Bronchial epithelial cell (primary cell): ENCODE results near the gene MAG. TPM values are rescaled to one million over a fixed set of nuclear protein-coding genes. Genes with fewer than 3 reads are reported as not detected.

Experiments
- DNase-seq: peaks from one replicate; pipeline ENCODE4 v3.0.0-alpha.2; 2010; ENCODE audit warnings: low read depth
- FAIRE-seq: peaks from 2 replicates; lab custom pipeline; 2011; peaks lifted over from hg19 to GRCh38; lab: Jason Lieb, UNC
- H3K27me3 ChIP-seq: 2 replicates; pipeline ENCODE4 v1.5.1; 2011; ENCODE audit warnings: low read length; ENCODE audit not compliant: control insufficient read depth, insufficient read depth
- H3K36me3 ChIP-seq: 2 replicates; pipeline ENCODE4 v1.5.1; 2011; ENCODE audit warnings: low read length; ENCODE audit not compliant: control insufficient read depth, insufficient read depth
- H3K4me3 ChIP-seq: 2 replicates; pipeline ENCODE4 v1.5.1; 2011; ENCODE audit warnings: mild to moderate bottlenecking, low read depth, low read length, control low read depth
- total RNA-seq: library from RNA; depleted of rRNA; stranded (reverse); fragments of >200 nt; gene quantifications from 2 replicates; pipeline ENCODE4 v1.2.1, GENCODE V29; 2014
- TF ChIP-seq, protein P1 (sequence below): IDR thresholded peaks from 2 replicates; pipeline ENCODE4 v1.5.1; 2011; ENCODE audit warnings: mild to moderate bottlenecking, moderate library complexity, low read length, control low read depth, inconsistent platforms; ENCODE audit not compliant: insufficient read depth, severe bottlenecking

The MAG gene
- total RNA-seq, 1 donor from 2014 or later, result not detected

DNA sequence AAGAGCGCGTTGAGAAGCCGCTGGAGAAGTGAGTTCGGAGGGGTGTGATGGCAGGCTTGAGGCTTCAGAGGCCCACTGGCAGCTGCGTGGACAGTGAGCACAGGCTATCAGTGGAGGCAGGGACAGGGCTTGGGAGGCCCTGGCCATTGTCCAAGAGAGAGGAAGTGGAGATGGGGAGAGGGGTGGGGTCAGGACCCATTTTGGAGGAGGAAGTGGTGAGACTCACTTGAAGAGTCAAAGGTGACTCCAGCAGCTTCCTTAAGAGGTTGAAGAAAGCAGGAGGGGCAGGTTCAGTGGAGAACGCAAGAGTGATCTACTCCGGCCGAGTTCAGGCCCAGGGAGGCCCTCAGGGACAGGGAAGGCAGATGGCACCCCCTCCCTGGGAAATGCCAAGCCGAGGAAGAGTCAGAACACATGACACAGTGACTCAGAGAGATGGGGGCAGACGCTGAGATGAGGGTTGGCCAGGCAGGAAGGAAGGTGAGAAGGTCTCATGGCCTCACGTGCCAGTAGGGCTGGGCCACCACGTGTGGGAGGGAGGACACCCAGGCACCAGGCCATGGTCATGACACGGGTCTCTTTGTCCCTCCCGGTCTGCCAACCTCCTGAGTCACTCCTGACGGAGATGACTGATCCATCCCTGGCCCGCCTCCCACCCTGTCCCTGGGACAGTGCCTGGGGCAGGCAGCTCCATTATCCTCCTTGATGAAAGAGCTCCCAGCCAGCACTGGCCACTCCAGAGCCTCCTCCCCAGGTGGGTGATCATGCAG, 26.9 kb downstream of the MAG start:
- TF ChIP-seq, protein P1, sequence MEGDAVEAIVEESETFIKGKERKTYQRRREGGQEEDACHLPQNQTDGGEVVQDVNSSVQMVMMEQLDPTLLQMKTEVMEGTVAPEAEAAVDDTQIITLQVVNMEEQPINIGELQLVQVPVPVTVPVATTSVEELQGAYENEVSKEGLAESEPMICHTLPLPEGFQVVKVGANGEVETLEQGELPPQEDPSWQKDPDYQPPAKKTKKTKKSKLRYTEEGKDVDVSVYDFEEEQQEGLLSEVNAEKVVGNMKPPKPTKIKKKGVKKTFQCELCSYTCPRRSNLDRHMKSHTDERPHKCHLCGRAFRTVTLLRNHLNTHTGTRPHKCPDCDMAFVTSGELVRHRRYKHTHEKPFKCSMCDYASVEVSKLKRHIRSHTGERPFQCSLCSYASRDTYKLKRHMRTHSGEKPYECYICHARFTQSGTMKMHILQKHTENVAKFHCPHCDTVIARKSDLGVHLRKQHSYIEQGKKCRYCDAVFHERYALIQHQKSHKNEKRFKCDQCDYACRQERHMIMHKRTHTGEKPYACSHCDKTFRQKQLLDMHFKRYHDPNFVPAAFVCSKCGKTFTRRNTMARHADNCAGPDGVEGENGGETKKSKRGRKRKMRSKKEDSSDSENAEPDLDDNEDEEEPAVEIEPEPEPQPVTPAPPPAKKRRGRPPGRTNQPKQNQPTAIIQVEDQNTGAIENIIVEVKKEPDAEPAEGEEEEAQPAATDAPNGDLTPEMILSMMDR, result no peak
- FAIRE-seq, result peak; percentile 23
- H3K4me3 ChIP-seq, result no peak overlapping the region
- peaks cover 3% of the 10 kb centered on the region for H3K27me3 ChIP-seq
- DNase-seq, result peak; percentile 46
- no peaks in the 10 kb centered on the region for H3K36me3 ChIP-seq

DNA sequence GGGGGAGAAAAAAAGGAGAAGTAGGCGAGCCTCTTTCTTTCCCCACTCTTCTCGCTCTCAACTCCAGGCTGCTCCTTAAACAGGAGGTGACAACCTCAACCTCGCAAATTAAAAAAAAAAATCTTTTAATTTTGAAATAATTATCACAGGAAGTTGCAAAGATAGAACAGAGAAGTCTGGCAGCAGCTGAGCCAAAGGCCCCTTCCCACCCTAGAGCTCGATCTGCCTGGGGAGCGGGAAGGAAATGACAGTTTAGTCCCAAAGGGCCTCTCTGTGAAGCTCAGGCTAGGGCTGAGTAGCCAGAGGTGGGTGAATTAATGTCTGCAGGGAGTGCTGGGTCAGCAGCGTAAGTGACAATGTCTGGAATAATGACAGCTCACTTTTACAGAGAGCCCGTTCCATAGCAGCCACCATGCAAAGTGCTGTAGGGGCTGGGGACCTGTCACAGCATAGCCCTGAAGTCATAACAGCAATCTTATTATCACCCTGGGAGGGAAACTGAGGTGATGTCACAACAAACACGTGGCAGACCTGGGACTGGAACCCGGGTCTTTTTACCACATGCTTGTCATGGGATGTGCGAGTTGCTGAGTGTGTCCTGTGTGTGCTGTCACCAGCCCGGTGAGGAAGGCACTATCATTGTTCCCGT, 28.2 kb downstream of the MAG start:
- Histone ChIP-seq H3K4me3 (no peak overlapping the region), H3K27me3 (peaks cover 3% of the 10 kb centered on the region), H3K36me3 (no peaks in the 10 kb centered on the region)
- FAIRE-seq (no peak), DNase-seq (no peak)
- TF ChIP-seq, protein P1, result no peak

DNA sequence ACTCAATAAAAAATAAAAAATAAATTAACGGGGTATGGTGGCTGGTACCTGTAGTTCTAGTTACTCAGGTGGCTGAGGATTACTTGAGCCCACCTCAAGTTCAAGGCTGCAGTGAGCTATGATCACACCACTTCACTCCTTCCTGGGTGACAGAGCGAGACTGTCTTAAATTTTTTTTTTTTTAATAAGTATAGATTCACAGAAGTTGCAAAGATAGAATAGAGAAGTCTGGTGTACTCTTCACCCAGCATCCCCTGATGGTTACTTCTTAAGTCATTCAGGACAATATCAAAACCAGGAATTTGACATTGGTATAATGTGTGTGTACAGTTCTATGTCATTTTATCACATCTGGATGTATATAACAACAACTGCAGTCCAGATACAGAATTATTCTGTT, 29.3 kb downstream of the MAG start:
- no peak for DNase-seq
- FAIRE-seq, result no peak
- peaks cover 3% of the 10 kb centered on the region for H3K27me3 ChIP-seq
- H3K36me3 ChIP-seq, result no peaks in the 10 kb centered on the region
- H3K4me3 ChIP-seq, result no peak overlapping the region
- TF ChIP-seq, protein P1, result no peak

DNA sequence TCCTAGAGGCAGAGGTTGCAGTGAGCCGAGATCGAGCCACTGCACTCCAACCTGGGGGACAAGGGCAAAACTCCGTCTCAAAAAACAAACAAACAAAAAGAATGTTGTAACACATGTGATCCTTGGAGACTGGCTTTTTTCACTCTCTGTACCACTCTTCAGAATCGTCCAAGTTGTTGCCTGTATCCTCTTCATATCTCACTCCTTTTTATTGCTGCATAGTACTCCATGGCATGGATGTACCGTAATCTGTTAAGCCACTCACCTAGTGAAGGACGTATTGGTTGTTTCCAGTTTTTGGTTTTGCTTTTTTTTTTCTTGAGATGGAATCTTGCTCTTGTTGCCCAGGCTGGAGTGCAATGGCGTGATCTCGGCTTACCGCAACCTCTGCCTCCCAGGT, 30.1 kb downstream of the MAG start:
- TF ChIP-seq, protein P1, result no peak
- no peak for DNase-seq
- no peak overlapping the region for H3K4me3 ChIP-seq
- FAIRE-seq, result no peak
- H3K27me3 ChIP-seq, result peaks cover 3% of the 10 kb centered on the region
- no peaks in the 10 kb centered on the region for H3K36me3 ChIP-seq

DNA sequence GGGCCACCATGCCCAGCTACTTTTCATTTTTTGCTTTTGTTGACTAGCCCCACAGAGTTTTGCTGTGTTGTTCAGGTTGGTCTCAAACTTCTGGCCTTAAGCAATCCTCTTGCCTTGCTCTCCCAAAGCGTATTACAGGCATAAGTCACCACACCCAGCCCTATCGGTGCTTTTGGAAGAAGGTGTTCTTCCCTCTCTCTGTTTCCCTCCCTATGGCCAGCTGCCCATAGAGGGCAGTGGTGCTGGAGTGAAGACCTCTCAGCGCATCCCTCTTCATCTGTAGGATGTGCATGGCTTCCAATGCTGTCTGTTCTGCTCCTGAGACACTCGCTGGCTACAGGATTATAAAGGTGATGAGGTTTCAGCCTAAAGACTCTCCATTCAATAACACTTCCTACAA, 35.7 kb downstream of the MAG start:
- no peaks in the 10 kb centered on the region for H3K27me3 ChIP-seq
- no peak overlapping the region for H3K4me3 ChIP-seq
- no peak for DNase-seq
- TF ChIP-seq, protein P1, result no peak
- FAIRE-seq, result no peak
- H3K36me3 ChIP-seq, result no peaks in the 10 kb centered on the region

DNA sequence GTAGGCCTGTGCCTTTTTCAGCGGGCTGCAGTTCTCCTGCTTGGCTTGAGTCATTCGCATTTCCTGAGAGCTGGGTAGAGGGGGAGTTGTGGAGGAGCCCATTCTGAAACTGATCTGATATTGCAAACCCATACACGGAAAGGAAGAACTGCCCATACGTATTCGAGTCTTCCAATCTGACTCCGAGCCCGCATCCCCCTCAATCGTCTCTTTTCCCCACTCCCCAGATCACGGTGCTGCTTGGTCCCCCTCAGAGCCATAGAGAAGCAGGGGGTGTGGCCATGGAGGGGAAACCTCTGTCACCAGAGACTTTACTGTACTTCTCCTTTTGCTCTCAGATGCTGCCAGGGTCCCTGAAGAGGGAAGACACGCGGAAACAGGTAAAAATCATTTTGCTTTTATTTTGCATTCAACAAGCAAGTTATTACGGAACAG, 36.9 kb downstream of the MAG start, which contains the start of gene CD22:
TSS of gene CD22 (plus strand) at position 337 of the 435 bp plus-strand sequence. CDS start 2,854 bp downstream, outside the sequence.
- no peak within 1 kb of the TSS for H3K4me3 ChIP-seq
- TF ChIP-seq, protein P1, result no peak
- no peaks in the 10 kb centered on the region for H3K36me3 ChIP-seq
- H3K27me3 ChIP-seq, result no peaks in the 10 kb centered on the region
- DNase-seq (no peak), FAIRE-seq (no peak)
